GM18526 (cell line): ENCODE data around the gene SLC38A3.

Experiments used
- POLR2A ChIP-seq: IDR thresholded peaks from 3 replicates; pipeline ENCODE4 v1.6.1; 2011; ENCODE audit not compliant: insufficient read length; ENCODE audit errors: extremely low read depth

The SLC38A3 gene

GRCh38 chr3:50210510-50211367, 5.7 kb downstream of the SLC38A3 start:
- TF ChIP-seq POLR2A: no peak

- no peak for TF ChIP-seq POLR2A
Measured at GRCh38 chr3:50211930-50212329, 6.9 kb downstream of the SLC38A3 start.

GRCh38 chr3:50212502-50212901, 7.4 kb downstream of the SLC38A3 start:
- no peak for TF ChIP-seq POLR2A

- no peak for TF ChIP-seq POLR2A
Measured at GRCh38 chr3:50212971-50213370, 7.9 kb downstream of the SLC38A3 start.

GRCh38 chr3:50213373-50213772, 8.3 kb downstream of the SLC38A3 start:
- no peak for TF ChIP-seq POLR2A

- no peak for TF ChIP-seq POLR2A
Measured at GRCh38 chr3:50214824-50215223, 9.8 kb downstream of the SLC38A3 start.

- no peak for TF ChIP-seq POLR2A
Measured at GRCh38 chr3:50215529-50215928, 10.5 kb downstream of the SLC38A3 start.

- TF ChIP-seq POLR2A: no peak
Measured at GRCh38 chr3:50217681-50218080, 12.6 kb downstream of the SLC38A3 start.

- no peak for TF ChIP-seq POLR2A
Measured at GRCh38 chr3:50218448-50218847, 13.4 kb downstream of the SLC38A3 start.

GRCh38 chr3:50219285-50219684, 14.2 kb downstream of the SLC38A3 start:
- no peak for TF ChIP-seq POLR2A

- TF ChIP-seq POLR2A: no peak
Measured at GRCh38 chr3:50220109-50220508, 15.0 kb downstream of the SLC38A3 start.

GRCh38 chr3:50221051-50221410, 16.0 kb downstream of the SLC38A3 start:
- no peak for TF ChIP-seq POLR2A

- no peak for TF ChIP-seq POLR2A
Measured at GRCh38 chr3:50221411-50222168, 16.5 kb downstream of the SLC38A3 start.

GRCh38 chr3:50222169-50222528, 17.1 kb downstream of the SLC38A3 start:
- no peak for TF ChIP-seq POLR2A

- no peak for TF ChIP-seq POLR2A
Measured at GRCh38 chr3:50224639-50225038, 19.6 kb downstream of the SLC38A3 start.

- TF ChIP-seq POLR2A: no peak
Measured at GRCh38 chr3:50226888-50227389, 21.9 kb downstream of the SLC38A3 start.
